ENCODE measurements around the gene ITLN1.

DNA sequence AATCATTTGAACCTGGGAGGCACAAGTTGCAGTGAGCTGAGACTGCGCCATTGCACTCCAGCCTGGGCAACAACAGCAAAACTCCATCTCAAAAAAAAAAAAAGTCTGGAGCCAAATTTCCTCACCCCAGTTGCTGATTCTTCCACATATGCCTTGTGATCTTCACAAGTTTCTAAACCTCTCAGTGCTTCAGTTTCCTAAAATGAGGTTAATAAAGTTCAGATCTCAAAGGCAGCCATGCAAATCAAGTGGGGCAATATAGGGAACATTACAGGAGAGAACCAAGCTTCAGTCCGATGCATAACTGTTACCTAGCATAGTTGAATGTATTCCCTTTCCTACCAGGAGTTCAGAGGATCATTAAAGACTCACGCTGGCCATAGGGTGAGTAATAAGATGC lies 4.8 kb downstream of the ITLN1 start:
- no peak for TF ChIP-seq POLR2A (IDR thresholded peaks at IDR 0.05)
- TF ChIP-seq, protein P1, sequence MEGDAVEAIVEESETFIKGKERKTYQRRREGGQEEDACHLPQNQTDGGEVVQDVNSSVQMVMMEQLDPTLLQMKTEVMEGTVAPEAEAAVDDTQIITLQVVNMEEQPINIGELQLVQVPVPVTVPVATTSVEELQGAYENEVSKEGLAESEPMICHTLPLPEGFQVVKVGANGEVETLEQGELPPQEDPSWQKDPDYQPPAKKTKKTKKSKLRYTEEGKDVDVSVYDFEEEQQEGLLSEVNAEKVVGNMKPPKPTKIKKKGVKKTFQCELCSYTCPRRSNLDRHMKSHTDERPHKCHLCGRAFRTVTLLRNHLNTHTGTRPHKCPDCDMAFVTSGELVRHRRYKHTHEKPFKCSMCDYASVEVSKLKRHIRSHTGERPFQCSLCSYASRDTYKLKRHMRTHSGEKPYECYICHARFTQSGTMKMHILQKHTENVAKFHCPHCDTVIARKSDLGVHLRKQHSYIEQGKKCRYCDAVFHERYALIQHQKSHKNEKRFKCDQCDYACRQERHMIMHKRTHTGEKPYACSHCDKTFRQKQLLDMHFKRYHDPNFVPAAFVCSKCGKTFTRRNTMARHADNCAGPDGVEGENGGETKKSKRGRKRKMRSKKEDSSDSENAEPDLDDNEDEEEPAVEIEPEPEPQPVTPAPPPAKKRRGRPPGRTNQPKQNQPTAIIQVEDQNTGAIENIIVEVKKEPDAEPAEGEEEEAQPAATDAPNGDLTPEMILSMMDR (IDR thresholded peaks at IDR 0.05): no peak
